ENCODE measurements around the gene COX5B.
"Not testable (repeated sequence)": the region's sequence is repeated elsewhere in the genome, so short reads cannot be mapped to it uniquely, and the experiment has no call there.

Gene COX5B, protein sequence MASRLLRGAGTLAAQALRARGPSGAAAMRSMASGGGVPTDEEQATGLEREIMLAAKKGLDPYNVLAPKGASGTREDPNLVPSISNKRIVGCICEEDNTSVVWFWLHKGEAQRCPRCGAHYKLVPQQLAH

DNA sequence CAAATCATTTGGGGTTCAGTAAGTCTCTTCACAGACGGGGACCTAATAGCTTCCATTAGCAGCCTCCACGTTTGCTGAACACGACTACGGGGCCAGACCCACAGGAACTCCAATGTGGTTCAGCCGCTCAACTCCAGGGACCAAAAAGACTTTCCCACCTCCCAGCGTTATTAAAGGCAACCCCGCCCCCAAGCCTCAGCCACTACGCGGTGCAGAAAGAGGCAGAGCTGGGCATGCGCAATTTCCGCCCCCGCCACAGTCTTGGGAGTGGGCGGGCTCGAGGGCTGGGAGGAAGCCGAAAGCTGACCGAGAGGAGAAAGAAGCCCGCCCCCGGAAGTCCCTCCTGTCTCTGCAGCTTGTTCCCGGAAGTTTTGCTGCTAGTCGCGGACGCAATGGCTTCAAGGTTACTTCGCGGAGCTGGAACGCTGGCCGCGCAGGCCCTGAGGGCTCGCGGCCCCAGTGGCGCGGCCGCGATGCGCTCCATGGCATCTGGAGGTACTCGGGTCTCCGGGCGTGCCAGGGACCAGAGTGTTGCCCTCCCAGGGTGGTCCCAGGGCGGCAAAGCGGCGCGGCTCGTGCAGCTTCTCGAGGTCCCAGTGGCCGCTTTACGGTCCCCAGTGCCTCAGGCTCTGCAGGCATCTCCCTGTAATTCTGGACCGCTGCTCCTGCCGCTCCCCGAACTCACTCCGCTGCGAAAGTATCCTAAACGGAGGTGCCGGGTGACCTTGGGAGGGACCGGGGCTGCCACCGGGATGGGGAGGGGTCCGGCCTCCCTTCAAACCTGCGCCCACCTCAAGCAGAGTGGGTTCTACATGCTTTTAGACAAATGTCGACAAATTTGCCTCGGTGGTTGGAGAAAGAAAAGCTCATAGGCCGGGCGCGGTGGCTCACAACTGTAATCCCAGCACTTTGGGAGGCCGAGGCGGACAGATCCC lies at the start of gene COX5B:
COX5B (plus strand) TSS at position 368 of the 935 bp plus-strand sequence; CDS start at position 393, 25 bp downstream.
- peak; percentile 94 for DNase-seq

DNA sequence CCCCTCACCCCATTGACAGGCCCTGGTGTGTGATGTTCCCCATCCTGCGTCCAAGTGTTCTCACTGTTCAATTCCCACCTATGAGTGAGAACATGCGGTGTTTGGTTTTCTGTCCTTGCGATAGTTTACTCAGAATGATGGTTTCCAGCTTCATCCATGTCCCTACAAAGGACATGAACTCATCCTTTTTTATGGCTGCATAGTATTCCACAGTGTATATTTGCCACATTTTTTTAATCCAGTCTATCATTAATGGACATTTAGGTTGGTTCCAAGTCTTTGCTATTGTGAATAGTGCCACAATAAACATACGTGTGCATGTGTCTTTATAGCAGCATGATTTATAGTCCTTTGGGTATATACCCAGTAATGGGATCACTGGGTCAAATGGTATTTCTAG lies 49.7 kb upstream of the COX5B start:
- DNase-seq = not testable (repeated sequence)

DNA sequence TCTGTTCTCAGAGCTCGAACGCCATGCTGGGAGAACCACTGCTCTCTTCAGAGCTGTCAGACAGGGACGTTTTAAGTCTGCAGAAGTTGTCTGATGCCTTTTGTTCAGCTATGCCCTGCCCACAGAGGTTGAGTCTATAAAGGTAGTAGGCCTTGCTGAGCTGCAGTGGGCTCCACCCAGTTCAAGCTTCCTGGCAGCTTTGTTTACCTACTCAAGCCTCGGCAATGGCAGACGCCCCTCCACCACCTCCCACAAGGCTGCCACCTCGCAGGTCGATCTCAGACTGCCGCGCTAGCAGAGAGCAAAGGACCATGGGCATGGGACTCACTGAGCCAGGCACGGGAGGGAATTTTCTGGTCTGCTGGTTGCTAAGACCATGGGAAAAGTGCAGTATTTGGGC lies 44.3 kb upstream of the COX5B start:
- not testable (repeated sequence) for DNase-seq

DNA sequence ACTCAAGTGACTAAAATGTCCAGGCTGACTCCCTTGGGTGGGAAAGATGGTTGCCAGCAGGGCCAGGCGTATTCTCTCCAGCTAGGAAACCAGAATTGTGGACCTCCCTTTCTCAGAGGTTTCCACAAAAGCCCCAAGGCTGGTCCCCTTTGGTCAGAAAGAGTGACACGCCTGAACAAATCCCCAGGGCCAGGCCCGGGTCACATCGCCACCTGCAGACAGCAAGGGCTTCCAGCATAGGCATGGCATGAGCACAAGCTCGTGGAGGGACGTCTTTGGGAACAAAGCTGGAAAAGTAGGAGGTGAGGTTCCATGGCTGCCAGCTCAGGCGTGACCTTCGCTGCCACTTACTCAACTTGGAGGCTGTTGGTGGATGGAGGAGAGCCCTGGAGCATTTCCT lies 40.8 kb upstream of the COX5B start:
- not testable (repeated sequence) for DNase-seq

DNA sequence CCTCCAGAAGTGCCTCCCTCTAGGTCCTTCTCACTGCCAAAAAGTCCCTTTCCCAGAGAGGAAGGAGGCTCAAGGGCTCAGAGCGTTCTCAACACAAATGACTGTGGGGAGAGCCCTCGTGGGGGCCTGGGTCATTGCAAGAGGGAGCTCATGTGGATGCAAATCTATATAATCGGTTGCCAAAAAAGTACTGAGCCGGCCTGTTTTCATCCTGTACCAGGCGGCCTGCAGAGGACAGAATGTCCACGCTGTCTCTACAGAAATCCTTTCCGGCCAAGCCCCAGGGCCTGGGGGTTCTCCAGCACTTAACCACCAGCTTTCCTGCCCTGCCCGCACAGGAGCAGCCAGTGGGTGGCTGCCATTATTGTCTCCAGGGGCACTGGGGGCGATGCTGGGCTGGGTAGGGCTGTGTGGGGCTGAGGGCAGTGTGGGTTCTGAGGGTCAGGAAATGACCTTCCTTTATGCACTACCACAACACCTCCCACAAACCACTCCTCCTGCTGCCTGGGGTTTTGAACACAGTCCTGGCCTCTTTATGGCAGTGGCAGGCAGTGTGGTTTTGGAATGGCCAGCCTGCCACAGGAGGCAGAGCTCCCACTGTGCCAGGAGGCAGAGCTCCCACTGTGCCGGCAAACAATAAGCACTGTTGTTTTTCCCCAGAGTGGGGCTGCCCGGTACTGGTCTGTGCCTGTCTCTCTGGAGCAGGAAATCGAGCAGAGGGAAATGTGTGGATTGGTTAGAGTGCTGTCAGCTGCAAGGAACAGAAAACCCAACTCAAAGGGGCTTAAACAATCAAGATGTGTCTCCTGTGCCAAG lies 40.1 kb upstream of the COX5B start:
- DNase-seq = not testable (repeated sequence)

DNA sequence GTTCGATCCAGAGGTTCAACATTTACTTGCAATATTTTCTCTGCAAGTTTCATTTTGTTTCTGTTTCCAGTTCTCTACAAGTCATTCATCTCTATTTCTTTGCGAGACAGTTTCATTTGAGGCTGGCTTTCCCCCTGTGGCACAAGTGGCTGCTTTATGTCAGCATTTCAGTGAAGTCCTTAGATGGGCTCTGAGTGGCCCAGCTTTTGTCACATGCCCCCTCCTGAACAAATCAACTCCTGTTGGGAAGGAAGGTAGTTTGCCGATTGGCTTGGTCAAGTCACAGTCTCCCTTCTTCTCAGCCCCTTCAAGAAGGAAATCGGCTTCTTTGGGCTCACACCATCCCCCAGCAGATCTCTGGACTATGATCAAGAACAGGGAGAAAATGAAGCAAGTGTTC lies 37.1 kb upstream of the COX5B start:
- not testable (repeated sequence) for DNase-seq

DNA sequence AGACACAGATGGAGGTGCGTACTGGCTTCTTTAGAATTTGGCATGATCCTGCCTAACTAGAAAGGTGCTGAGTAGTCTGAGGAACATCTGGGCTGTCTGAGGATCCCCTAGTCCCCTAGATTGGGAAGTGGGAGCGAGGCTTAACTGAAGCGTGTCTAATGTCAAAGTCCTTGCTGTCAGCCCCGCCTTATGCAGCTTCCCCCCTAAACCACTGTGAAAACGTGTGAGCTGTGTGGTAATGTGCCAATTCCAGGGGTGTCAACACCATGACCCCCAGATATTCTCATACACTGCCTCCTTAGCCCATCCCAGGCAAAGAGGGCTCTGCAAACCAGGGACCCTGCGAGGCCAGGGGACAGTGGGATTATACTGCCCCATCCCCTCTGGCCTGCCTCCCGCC lies 34.0 kb upstream of the COX5B start:
- not testable (repeated sequence) for DNase-seq

DNA sequence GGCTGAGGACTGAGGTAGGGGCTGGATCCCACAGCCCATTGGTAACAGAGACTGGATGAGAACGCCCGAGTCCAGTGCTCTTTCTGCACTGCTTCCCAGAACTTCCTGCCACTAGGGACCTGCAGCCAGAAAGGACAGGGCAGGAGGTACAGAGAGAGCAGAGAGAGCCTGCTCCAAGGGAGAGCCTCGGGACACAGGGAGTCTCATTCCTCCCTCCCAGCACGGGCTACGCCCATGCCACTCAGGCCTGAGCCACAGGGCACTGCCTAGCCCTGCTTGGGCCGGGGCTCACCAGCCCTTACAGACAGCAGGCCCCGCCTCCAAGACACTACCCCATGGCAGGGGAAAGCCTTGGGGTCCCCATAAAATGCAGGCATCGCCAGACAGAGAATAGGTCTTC lies 30.1 kb upstream of the COX5B start:
- not testable (repeated sequence) for DNase-seq

DNA sequence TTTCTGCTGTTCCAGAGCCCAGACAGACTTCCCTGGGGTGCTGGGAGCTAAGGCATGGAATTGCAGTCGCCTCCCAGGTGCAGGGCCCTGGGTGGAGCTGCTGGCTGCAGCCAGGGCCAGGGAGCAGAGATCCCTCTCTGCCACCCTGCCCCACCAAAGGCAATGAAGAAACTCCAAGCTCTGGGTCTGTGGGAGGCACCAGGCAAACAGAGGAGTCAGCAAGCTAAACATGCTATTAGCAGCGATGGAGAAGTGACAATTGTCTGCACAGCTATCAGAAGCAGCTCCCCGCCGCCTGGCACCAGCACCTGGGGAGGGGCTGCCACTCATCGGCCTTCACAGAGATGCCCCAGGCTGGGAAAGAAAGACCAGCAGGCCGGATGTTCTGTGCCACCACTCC lies 28.0 kb upstream of the COX5B start:
- DNase-seq = no peak

DNA sequence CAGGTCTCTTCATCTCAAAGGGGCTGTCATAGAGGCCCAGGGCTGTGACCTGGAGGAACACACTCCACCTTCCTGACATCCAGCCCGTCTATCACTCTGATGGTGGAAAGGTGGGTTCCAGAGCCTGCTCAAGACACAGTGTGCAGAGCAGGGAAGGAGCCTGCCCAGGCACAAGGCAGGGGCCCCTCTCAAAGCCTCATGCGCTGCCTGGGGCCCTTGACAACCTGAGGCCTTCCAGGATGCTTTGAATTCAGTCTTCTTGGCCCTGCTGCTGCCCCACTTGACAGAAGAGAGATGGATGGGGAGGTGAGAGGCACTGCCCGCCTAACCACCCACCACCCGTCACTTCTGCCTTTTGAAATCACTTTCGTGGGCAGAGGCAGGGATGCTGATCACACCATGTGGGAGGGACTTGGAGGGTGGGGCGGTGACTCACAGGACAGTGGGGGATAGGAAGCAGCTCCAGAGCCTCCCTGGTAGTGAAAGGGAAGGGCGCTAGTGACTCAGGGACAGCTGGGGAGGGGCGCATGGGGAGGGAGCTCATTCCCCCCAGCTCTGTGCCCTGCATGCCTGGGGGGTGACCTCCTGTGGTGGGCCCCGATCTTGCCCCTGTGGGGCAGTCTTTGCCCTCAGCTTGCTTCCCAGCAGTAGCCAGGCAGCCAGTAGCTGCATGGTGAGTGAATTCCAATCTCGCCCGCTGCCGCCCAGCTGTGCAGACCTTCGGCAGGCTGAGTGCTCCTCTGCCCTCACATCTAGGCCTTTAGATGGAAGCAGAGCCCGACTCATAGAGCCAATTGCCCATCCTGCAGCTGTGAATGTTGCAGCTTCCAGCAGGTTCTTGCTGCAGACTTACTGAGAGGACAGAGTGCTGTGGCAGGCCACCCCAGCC lies 26.7 kb upstream of the COX5B start:
- not testable (repeated sequence) for DNase-seq

DNA sequence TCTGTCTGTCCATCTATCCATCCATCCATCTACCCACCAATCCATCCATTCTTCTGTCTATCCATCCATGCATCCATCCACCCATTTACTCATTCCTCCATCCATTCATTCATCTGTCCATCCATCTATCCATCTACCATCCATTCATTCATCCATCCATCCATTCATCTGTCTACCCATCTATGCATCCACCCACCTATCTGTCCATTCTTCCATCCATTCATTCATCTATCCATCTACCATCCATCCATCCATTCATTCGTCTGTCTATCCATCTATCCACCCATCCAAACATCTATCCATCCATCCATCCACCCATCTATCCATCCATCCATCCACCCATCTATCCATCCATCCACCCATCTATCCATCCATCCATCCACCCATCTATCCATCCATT lies 25.4 kb upstream of the COX5B start:
- not testable (repeated sequence) for DNase-seq

DNA sequence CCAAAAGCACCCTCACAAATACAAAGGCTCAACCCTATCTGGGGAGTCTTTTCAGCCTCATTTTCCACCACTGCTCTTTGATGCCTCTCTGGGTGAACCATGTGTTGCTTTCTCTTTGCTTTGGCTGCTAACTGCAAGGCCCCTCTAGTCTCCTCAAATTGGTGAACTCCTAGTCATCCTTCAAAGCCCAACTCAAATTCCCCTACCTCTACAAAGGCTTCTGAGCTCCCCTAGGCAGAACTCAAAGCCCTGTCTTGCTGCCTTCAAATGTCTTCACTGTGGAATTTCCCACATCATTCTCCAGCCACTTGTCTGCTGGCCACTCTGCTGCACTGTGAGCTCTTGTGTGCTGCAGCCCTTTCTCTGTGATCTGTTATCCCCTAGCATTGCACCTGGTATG lies 22.9 kb upstream of the COX5B start:
- DNase-seq = not testable (repeated sequence)

DNA sequence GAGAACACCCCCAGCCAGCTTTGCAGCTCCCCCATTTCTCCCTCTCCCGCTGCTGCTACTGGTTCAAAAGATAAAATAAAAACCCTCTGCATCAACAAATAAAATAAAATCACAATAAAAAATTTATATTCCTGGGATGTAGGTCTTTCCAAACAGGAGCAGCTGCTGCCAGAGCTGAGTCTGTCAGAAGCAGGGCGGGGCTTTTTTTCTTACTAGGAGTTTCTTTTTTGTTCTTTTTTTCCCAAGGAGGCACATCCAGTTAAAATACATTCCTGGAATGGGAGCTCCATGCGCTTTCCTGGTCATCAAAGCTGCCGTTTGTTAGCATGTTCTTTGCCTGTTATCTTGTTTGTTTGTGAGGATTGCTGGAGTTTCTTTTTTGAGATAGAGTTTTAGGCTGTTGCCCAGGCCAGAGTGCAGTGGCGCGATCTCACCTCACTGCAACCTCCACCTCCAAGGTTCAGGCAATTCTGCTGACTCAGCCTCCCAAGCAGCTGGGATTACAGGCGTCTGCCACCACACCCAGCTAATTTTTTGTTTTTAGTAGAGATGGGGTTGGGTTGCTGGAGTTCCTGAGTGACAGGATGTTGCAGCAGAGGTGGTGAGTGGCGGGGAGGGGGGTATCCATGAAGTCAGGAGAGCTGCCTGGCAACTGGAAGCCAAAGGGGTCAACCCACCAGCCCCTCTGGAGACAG lies 20.4 kb upstream of the COX5B start:
- DNase-seq = not testable (repeated sequence)

DNA sequence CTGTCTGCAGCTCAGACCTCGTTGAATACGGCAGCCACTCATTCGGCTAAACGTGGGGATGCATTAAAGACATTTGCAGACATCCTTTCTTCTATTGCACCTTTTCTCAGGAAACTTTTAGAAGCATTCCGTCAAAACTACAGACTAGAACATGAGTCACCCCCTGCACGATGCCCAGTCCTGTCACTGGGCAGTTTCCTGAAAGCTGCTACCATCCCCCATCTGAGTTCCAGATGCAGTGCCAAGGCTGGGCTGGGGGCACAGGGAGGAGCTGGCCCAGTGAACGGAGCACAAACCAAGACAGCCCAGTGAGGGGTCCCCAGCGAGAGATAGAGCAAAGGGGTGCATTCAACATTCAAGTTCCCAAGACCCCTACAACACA lies 19.8 kb upstream of the COX5B start:
- not testable (repeated sequence) for DNase-seq

DNA sequence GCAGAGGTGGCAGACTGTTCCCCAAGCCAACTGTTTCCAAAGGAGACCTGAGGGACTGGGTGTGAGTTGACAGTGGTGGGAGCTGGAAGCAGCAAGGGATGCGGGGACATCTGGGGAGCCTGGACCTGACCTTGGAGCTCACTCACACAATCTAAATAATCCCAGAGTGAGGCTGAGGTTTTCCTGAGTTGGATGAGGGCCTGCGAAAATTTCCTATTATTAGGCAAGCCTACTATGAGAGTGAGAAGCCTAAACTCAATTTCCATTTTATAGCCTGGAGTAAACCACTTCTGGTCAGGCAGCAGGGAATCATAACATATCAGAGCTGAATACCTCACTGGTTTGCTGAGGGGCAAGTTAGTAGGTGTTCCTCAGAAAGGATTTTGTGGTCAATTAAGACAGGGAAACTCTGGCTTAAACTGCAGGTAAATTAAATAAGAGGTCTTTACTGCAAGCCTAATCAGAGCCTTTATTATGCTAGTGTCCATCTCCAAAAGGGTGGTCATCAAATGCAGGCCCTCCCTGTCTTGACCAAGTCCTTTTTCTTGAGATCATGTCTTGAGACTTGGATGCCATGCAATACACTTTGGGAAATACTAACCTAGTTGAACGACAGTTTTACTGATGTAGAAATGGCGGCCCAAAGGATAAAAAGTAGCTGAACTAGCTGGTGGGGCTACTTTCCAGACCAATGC lies 1.7 kb upstream of the COX5B start:
- DNase-seq = no peak

DNA sequence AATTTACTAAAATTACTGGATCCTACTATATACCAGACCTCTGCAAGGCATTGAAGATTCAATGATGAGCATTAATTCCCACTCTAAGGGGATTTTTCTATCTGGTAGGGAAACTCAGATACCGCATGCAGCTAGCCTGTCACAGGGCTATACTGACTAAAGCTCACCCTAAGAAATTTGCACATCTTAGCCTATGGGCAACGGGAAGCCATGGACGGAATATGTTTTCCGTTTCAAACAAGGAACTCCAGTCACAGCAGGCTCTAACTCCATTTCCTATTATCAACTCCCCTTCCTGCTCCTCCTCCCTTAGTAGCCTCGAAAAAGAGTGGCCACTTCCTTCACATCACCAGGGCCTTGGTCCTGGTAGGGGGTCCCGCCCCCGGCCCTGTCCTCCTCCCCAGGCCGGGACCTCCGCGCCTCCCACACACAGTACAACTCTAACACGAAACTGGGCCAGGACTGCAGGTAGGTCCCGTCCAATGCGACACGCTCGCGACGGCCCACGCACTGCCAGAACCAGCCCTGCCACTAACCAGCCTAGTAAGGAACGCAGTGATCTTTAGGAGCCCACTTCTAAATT lies 659 bp upstream of the COX5B start:
- DNase-seq = no peak

DNA sequence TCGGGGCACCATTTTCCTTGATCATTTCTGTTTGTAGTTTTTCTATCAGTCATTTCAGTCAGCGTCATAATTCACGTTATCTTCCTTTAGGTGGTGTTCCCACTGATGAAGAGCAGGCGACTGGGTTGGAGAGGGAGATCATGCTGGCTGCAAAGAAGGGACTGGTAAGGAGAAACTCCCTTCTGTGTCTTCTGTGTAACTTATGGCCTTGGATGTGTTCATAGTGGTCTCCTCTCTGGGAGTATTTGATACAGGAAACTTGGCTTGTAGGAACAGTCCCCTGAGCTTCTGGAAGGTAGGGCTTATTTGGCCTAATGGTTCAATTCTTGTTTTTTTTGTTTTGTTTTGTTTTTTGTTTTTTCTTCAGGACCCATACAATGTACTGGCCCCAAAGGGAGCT lies 1.1 kb downstream of the COX5B start:
- no peak for DNase-seq

DNA sequence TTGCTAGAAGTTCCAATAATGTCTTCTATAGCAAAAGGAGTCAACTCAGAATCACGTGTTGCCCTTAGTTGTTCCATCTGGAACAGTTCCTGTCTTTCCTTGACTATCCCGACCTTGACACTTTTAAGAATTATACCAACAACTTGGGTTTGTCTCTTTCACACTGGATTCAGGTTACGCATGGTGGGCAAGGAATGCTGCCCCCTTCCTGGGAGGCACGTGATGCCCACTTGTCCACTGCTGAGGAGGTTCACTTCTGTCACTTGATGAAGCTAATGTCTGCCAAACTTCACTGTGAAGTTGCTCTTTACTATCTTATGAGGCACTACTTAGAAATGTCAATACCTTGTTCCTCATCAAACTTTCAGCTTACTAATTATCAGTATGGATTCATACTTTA lies 5.3 kb downstream of the COX5B start:
- no peak for DNase-seq

DNA sequence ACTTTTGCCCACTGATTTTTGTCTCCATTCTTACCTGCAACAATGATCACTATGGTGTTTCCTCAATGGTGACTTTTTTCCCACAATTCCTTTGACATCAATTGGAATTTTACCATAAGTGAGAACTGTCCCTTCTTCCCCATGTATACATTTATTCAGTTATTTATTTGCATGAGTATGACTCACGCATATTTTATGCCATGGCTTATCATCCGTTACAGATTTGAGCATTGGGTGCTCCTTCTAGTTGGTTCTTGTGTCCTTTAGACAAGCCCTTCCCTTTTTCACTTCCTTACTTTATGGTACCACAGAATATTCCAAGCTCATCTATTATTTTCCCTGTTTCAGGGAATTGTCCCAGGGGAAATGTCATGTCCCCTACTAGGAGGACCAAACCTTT lies 7.6 kb downstream of the COX5B start:
- DNase-seq = no peak

DNA sequence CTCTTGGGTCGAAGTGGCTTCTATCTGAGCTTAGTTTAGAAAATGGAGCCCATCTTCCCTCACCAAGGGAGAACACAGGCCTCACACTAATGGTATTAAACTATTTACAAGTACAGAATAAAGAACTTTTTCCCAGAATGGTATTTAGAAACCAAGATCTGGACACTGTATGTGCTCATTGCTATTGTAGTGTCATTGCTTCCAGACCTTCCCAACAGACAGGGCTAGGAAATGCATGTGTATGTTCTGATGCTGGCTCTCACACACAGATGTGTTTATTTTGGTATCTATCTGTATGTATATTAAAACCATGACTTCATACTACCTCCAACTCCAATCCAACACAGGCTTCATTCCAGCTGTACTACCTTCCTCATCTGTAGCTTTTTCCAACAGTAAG lies 8.0 kb downstream of the COX5B start:
- DNase-seq = no peak

DNA sequence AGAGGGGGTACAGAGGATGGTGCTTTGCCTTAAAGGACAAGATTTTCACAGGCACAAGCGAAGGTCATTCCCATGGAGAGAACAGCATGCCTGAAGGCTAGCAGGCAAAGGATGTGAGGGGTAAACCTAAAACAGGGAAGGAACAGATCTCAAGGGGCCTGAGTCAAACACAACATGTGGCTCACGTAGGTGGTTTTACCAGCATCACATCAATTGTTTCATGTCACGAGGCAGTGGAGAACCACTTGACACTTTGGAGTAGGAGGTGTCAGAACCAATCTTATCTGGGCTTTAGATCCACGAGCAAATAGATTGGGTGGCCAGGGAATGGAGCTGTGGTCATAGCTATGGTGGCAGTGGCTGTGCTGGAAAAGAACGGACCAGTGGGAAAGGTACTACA lies 8.4 kb downstream of the COX5B start:
- DNase-seq = no peak

Data from GOT3 (cell line).